GM13976 (cell line): ENCODE results near the gene ANKRD44.

Source experiments
- DNase-seq: peaks from one replicate; pipeline ENCODE4 v3.0.0; 2012; ENCODE audit warnings: low spot score
- in situ Hi-C: fragments of 300-500 bp; cut with MboI; formaldehyde crosslinking; loops from one replicate; pipeline ENCODE4 v1.12.0; 2022; ENCODE audit warnings: low sequenced_read_pairs, mixed read lengths, inconsistent platforms; ENCODE audit not compliant: unreplicated experiment
- TF ChIP-seq, protein P1 (sequence below): IDR thresholded peaks from 2 replicates; pipeline ENCODE4 v1.5.1; 2012; ENCODE audit warnings: borderline replicate concordance, mild to moderate bottlenecking; ENCODE audit not compliant: insufficient read depth; ENCODE audit errors: extremely low read depth, missing control alignments, control extremely low read depth

ANKRD44 gene

DNA sequence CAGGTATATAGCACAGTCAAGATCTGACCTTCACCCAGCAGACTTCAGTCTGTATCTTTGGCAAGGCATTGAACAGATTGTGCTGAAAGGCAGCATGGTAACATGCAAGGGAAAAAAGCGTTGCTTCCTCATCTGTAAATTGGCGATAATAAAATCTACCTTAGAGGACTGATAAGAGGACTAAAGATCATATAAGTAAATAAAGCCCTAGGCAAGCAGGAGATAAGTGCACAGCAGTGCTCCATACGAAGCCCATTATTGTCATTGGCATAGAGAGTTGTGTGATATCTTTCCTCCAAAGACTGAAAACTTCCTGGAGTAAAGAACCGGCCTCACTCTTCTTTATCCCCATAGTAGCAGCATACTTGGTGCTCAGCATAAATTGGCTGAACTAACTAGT lies 162.6 kb downstream of the ANKRD44 start:
- TF ChIP-seq, protein P1, sequence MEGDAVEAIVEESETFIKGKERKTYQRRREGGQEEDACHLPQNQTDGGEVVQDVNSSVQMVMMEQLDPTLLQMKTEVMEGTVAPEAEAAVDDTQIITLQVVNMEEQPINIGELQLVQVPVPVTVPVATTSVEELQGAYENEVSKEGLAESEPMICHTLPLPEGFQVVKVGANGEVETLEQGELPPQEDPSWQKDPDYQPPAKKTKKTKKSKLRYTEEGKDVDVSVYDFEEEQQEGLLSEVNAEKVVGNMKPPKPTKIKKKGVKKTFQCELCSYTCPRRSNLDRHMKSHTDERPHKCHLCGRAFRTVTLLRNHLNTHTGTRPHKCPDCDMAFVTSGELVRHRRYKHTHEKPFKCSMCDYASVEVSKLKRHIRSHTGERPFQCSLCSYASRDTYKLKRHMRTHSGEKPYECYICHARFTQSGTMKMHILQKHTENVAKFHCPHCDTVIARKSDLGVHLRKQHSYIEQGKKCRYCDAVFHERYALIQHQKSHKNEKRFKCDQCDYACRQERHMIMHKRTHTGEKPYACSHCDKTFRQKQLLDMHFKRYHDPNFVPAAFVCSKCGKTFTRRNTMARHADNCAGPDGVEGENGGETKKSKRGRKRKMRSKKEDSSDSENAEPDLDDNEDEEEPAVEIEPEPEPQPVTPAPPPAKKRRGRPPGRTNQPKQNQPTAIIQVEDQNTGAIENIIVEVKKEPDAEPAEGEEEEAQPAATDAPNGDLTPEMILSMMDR, result no peak
- no peak for DNase-seq
- in situ Hi-C loops, result no loop called here

DNA sequence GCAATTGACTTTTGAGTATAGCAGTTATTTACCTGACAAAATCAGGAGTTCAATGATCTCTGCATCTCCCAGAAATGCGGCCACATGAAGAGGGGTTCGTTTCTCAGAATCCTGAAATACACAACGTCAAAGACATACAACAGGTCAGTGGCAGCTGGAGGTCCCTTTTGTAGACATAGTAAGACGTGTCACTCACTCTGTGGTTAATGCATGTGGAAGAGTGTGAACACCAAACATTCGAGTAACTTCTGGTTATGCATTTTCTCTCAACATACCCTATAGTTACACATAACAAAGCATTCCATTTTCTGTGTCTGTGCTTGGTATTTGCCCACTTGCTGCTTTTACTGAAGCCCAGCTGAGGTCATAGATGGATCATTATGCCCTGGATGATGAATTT lies 163.6 kb downstream of the ANKRD44 start:
- no peak for DNase-seq
- TF ChIP-seq, protein P1, result no peak
- in situ Hi-C loops, result no loop called here

DNA sequence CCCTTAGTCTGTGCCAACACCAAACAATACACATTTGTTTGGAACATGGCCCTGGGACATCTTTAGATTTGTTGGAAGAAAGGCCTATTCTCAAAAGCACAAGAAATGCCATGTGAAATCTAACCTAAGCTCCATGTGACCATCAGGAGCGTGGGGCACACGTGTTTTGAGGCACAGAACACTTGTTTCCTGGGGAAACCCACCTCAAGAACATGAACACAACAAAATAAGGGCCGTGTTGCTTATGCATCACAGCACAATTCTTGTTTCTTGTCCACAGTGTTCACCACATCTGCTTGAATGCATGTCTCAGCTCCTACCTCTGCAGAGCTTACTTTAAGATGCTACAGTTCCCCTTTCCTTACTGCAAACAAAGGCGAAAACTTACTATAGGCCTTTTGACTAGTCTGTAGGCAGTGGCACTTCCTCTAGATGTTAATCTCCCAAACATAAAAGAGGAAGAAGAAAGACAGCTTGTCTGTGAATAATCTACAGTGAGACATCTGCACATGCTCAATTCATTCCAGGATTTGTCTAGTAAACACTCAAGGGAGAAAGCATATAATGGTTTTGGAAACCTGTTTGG lies 165.0 kb downstream of the ANKRD44 start:
- in situ Hi-C loops, result no loop called here
- DNase-seq, result peak; percentile 52
- TF ChIP-seq, protein P1, result no peak

DNA sequence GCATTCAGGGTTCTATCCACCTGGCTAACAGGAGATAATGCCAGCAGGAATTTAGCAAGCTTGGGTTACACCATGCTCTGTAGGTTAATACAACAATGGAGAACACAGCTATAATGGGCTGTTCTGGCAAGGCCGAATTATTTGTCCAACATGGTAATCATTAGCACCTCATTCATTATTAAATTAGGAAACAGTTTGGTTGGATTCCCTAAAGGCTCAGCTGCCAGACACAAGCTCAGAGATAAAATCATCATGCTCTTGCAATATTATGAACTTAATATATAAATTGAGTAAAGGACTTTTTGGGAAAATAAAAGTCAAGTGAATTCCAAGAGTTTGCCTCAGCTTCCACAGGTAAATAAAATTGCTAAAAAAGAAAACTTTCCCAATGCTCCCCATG lies 166.4 kb downstream of the ANKRD44 start:
- DNase-seq, result no peak
- in situ Hi-C loops, result no loop called here
- TF ChIP-seq, protein P1, result no peak

DNA sequence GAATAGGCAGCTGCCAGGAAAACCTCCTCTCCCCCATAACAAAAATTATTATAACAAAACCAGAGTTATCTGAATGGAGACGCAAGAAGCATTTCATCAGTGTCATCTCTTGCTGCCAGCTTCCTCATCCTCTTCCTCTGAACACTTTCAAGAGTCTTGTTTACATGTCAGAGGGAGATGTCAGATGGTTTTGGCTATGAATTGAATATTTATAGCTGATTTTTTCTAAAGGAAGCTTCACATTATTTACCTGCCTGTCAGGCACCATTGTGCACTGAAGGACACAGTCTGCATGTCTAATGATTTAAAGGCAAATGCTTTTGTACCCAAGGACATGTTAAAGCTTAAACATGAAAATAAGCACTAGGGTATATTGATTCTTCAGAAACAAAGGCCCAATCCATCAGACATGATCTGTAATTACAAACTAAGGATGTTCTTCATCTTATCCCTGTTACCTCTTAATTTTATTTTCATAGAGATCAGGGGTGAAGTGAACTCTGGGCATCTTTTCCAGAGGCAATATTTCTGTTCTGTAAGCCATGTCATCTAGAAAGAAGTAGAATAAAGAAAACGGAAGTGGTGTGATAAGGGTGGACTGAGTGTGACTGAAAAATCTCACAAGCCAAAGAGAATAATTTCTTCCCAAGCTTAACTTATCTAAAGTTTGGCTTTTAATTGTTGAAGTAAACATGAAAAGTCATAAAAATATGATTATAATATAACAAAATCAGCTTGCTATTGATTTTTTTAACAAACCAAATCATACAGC lies 168.7 kb downstream of the ANKRD44 start:
- DNase-seq, result no peak
- TF ChIP-seq, protein P1, result no peak
- in situ Hi-C loops, result no loop called here

DNA sequence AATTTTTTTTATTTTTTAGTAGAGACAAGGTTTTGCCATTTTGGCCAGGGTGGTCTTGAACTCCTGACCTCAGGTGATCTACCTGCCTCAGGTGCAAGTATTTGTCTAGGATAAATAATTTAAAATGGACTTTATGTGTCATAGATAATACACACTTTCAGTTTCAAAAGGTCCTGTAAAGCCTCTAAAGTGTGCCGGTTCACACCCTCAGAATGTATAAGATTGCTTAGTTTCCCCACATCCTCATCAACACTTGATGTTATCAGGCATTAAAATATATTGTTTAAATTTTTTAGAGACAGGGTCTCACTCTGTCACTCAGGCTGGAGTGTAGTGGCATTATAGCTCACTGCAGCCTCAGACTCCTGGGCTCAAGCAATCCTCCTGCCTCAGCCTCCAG lies 170.5 kb downstream of the ANKRD44 start:
- DNase-seq, result no peak
- in situ Hi-C loops, result no loop called here
- TF ChIP-seq, protein P1, result no peak
